GM18870 (cell line): ENCODE results near the gene FYTTD1.

Experiments used
- ATAC-seq: cut with Tn5 transposase; IDR thresholded peaks from one replicate; pipeline ENCODE4 v1.9.1; 2021; ENCODE audit warnings: moderate library complexity; ENCODE audit not compliant: unreplicated experiment

Gene FYTTD1

DNA sequence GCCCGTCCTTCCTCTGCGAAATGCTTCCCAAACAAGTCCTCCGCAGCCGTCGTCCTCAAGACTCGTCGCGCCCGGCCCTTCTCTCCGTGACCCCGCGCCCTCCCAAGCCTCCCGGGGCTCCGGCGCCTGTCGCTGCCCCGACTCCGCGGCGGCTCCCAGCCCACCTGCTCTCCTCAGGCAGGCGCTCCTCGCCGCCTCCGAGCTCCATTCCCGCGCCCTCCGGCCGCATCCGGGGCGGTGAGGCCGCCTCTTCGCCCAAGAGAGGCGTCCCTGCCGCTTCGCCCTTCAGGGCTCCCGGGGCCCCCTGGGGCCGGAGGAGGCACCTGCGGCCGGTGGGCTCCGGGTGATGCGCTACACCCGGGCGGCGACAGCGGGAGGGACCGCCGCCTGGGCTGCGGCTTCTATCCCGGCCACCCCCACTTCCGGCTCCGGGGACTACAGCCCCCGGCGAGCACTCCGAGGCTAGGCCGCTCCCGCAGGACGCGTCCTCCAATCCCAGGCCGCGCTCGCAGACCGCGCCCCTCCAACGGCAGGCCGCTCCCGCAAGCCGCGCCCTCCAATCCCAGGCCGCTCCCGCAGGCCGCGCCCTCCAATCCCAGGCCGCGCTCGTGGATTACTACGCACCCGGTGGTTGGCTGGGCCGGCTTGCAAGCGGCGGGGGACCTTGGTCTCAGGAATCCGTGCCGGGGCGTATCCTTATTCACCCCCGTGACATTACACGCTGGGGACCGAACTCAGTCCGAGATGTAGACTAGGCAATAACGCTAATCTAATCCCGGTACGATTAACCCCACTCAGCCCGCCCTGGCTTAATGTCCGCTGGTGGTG, 13.0 kb upstream of the FYTTD1 start, which contains the start of gene RUBCN:
TSS of gene RUBCN (minus strand) at position 414 of the 828 bp plus-strand sequence. CDS start at position 229, 185 bp downstream.
- peak; percentile 63 for ATAC-seq

GRCh38 chr3:197737319-197737649, 12.4 kb upstream of the FYTTD1 start:
- ATAC-seq = no peak

DNA sequence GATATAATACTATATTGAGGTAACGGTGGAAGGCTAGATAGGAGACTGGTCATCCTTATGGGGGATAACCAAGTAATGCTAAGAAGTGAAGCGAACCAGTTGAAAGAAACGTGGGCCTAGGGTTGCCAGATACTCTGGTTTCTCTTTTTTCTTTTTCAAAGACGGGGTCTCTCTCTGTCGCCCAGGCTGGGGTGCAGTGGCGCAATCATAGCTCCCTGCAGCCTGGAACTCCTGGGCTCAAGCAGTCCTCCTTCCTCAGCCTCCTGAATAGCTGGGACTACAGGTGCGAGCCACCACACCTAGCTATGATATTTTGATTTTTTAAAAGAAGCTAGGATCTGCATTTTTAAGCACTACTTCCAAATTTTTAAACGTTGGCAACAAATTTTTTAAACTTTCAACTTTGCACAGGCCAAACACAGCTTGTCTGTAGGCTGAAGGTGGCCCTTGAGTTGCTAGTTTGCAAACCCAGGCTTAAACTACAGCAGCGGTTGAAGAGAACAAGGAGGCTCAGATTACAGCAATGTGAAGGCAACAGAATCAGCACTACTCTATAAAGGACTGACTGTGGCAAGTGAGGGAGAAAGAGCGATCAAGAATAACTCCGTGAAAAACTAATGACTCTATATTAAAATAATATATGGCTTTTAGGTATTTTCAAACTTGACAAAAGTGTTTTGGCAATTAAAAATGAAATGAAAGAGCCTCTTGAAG, 11.8 kb upstream of the FYTTD1 start:
- no peak for ATAC-seq

DNA sequence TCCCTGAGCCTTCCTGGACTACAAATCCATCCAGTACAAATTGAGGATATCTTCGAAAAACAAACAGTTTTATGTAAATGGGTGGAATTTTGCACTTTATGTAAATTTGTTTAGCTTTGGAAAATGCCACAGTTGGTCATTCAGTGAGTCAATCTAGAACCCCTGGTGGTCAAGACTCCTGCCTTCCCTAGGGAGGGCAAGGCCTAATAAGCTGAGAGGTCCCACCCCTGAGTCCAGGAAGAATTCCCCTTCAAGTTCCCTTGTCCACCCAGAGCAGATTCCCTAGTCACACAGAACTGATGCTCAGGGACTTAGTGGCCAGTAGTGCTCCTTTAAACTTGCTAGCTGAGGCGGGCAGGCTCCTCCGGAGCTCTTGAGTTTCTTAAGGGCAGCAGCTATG, 6.9 kb upstream of the FYTTD1 start:
- no peak for ATAC-seq

- no peak for ATAC-seq
Measured at GRCh38 chr3:197746209-197746608, 3.5 kb upstream of the FYTTD1 start.

DNA sequence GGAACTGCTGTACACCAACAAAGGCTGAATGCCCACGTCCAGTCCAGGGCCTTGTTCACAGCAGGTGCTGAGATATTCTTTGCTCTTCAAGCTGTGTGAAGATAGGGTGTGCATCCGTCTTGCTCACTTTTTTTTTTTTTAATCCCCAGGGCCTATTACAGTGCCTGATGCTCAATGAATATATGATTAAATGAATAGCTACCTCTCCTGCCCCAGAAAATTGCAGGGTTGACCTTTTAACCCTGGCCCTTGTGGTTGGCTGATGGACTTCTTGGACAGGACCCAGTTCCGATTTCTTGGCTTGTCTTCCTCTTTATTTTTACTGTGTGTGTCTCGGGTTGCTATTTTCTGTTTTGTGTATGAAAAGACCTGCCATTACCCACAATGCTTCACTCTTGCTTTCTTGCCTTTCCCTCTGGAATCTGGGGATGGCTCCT, 2.9 kb upstream of the FYTTD1 start:
- no peak for ATAC-seq

DNA sequence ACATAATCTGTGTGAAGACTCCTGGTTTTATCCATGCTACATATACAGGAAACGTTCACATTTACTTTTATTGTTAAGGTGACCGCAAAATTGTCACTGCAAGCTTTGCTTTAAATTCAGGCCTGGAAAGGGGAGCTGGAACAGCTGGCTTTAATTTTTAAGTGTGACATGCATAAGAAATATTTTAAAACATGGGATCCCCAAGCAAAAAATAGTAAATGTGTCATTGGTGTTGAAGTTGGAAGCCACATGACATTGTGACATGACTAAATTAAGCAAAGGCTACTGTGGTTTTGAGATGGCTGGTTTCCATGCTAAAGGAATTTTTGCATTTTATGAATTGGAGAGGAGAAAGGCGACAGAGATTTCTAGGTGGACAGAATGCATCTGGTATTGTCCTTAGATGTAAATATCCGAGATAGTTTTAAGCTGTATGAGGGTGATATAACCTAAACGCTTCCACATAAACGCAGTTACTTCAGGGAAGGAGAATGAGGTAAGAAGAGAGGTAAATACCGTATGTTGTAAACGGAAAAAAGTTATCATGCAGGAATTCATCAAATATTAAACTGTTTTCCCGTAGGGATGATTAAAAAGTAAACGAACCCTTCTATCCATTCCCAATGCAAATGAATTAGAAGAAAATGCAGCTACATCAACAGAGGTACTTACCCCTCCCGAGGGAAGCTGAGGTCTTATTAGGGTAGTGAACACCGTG, 927 bp upstream of the FYTTD1 start:
- ATAC-seq = no peak

GRCh38 chr3:197749315-197749600, 425 bp upstream of the FYTTD1 start:
- no peak for ATAC-seq

- no peak for ATAC-seq
Measured at GRCh38 chr3:197750396-197750831, 731 bp downstream of the FYTTD1 start.

GRCh38 chr3:197750858-197751737, 1.4 kb downstream of the FYTTD1 start:
- ATAC-seq = no peak

DNA sequence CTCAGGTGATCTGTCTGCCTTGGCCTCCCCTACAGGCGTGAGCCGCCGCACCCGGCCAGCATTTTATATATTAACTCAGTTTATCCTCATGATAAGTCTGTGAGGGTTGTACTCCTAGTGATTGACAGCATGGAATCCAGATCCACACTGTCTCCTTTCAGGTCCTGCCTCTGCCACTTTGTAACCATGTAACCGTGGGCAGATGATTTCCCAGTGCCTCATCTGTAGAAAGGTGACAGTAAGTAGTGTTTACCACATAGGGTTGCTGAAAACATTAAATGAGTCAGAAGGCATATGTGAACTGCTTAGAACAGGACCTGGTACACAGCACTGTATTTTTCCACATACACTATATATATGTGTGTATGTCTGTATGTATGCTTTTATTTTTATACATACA, 2.4 kb downstream of the FYTTD1 start:
- ATAC-seq = peak; percentile 35

DNA sequence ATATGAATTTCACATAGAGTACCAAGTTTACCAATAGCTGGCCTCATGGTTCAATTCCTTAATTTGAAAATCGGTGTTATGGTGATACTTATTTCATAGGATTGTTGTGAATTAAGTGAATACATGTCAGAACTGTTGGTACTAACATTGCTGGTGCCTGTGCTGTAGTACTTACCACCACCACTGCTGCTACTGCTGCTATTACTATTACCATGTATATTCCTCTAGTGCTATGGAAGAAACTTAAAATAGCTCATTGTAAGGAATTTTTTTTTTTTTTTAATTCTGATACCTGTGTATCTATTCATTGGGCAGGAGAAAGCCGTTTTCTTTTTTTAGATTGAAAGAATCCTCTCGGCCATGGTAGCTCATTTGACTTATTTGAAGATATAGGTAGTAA, 3.6 kb downstream of the FYTTD1 start:
- ATAC-seq = no peak

- ATAC-seq = no peak
Measured at GRCh38 chr3:197756704-197757103, 7.0 kb downstream of the FYTTD1 start.

DNA sequence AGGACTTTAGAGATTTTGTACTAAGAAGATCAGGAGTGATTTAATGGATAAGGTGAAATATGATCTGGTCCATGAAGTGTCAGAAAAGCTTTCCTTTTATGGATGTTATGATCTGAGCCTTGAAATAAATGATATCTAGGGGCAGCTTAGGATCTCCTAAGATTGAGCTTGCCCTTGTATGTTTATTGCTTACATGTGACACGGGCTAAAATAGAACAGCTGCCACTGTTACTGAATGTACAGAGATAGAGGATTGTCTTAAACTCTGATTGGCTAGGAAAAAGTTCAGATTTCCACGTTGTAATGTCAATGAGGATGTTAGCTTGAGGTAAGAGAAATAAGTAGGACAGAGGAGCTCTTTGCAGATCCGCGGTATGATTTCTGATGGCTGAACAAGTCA, 8.8 kb downstream of the FYTTD1 start:
- no peak for ATAC-seq

DNA sequence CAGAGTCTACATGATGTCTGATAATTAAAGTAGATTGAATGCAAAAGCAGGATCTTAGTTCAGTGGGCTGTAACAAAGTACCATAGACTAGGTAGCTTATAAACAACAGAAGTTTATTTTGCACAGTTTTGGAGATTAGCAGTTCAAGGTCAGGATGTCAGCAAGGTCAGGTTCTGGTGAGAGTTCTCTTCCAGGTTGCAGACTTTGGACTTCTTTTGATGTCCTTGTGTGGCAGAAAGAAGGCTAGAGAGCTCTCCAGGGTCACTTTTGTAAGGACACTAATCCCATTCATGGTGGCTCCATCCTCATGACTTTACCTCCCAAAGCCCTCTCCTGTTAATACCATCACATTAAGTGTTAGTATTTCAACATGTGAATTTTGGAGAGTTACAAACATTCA, 12.1 kb downstream of the FYTTD1 start:
- ATAC-seq = no peak

- no peak for ATAC-seq
Measured at GRCh38 chr3:197775317-197775716, 25.6 kb downstream of the FYTTD1 start.

GRCh38 chr3:197782230-197782629, 32.5 kb downstream of the FYTTD1 start:
- no peak for ATAC-seq

DNA sequence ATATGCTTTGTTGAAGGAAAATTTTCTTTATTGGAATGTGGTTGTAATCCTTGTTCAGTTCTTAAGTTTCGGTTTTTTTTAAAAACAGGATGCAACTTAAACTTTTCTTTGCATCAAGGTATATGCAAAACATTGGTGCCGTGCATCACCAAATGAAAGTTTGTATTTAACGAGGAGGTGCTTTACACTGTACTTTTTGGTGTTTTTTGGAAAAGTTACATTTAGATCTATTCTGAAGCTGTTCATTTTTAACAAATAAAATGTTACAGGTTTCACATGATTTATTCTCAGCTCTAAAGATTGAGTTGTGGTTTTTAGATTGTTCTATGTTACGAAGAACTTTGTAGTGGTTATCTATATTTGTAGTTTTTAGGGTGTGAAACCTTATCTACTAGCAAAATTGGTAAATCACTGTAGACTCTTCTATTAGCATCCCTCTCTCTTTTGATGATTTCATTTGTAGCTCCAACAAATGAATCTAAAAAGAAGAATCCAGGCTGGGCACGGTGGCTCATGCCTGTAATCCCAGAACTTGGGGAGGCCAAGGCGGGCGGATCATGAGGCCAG, 34.4 kb downstream of the FYTTD1 start:
- no peak for ATAC-seq

GRCh38 chr3:197787412-197787811, 37.7 kb downstream of the FYTTD1 start:
- no peak for ATAC-seq

DNA sequence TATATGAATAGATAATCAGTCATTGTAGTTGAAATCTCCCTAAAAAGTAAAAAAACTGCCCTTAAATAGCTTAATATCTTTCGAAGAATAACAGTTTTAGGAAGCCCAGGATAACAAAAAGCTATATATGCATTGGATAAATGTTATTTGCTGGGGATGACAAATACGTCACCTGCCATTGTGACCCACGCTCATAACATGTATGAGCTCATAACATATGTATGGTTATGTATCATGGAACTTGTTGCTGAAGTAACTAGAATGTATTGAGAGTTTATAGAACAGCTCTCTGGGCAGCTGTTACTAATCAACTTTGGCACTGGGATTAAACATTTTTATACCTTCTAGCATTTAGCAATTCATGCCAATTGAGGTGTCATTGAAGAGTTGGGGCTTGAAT, 39.6 kb downstream of the FYTTD1 start:
- no peak for ATAC-seq

DNA sequence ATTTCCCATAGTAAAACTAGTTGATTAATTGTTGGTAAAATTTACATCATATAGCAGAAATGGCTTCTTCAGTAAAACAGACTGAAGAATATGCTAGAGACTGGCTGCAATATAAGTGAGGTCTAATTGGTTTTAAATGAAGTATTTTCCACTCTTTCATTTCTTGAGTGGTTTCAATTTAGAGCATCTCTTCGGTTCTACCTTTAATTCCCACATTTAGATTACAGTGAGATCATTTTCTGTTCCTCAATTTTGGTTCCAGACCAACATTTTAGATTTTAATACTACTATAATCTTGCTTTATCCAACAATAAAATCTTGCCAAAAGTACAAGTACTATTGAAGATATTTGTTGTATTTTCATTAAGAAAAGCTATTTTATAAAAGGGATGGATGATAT, 40.4 kb downstream of the FYTTD1 start:
- ATAC-seq = no peak
